ENCODE results near the gene MT2A.

The MT2A gene

DNA sequence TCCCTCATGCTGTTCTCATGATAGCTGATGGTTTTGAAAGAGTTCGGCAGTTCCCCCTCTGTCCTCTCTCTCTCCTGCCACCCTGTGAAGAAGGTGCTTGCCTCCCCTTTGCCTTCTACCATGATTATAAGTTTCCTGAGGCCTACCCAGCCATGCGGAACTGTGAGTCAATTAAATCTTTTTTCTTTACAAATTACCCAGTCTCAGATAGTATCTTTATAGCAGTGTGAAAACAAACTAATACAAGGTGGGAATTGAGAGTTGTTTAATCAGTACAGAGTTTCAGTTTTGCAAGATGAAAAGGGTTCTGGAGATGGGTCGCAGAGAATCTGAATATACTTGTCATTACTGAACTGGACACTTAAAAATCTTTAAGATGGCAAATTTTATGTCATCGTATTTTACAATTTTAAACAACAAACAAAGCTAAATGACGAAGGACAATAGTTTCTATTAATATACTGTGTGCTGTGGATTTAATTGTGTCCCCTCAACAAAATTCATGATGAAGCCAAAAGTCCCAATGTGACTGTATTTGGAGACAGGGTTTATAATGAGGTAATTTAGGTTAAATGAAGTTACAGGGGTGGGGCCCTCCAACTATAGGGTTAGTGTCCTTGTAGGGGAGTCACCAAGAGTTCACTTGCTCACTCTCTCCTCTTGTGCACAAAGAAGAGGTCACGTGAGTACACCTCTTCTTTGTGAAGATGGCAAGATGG is 14.7 kb upstream of the MT2A start:
- no peak for DNase-seq (ENCODE audit: low read depth, low spot score)
- H3K4me3 ChIP-seq (ENCODE audit: low read length): no peak overlapping the region

DNA sequence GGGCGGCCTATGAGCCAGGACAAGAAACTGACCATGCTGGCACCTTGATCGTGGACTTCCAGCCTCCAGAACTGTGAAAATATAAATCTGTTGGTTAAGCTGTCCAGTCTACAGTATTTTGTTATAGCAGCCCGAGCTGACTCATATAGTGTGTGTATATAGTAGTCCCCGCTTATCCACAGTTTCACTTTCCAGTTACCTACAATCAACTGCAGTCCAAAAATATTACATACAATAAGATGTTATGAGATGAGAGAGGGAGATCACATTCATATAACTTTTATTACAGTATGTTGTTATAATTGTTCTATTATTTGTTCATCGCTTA is 14.1 kb upstream of the MT2A start:
- no peak for DNase-seq (ENCODE audit: low read depth, low spot score)
- H3K4me3 ChIP-seq (ENCODE audit: low read length): no peak overlapping the region

DNA sequence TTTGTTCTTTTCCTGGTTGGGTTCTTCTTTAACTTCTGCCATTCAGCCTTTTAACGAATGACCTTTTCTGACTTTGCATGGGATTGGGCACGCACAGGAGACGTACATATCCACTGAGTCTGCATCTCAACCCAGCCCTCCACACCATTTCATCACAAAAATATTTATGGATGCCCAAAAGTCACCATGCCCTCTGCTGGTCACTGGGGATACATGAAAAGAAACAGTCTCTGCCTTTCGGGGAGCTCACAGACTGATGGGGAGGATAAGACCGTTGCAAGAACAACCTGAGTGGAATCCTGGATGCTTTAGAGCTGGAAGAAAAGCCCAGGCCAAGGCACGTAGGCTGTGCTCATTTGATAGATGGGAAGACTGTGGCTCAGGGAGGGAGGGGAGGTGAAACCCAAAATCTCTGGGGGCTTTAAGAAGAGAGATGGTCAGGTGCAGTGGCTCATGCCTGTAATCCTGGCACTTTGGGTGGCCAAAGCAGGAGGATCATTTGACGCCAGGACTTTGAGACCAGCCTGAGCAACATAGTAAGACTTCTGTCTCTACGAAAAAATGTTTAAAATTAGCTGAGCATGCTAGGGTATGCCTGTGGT is 7.9 kb upstream of the MT2A start:
- H3K4me3 ChIP-seq (ENCODE audit: low read length): no peak overlapping the region
- no peak for DNase-seq (ENCODE audit: low read depth, low spot score)

DNA sequence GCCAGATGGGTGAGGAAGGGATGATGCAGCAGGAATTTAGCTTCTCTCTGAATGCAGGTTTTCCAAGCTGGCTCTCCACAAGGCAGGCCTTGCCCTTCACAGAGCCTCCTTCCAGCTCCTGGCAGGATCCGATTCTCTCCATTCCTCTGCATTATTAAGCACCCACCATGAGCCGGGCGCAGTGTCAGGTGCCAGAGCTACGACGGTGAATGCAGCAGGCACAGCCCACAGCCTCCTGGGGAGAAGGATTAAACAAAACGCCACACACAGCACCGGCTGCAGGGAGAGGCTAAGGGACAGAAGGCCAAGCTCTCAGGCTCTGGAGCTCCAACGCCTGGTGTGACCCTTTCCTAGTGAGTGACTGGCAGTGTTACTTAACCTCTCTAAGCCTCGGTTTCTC is 7.1 kb upstream of the MT2A start:
- H3K4me3 ChIP-seq (ENCODE audit: low read length): no peak overlapping the region
- no peak for DNase-seq (ENCODE audit: low read depth, low spot score)

DNA sequence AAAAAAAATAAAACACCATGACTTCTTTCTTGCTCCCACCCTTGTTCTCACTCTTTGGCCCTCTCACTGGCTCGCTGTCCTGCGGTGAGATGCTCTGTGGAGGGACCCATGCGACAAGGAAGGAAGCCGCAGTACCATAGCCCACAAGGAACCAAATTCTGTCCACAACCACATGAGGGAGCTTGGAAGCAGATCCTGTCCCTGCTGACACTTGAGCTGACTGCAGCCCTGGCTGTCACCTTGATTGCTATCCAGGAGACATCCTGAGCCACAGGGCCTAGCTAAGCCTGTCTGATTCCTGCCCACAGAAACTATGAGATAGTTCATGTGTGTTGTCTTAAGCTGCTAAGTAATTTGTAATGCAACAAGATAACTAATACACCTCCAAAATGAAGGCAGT is 4.8 kb upstream of the MT2A start:
- no peak overlapping the region for H3K4me3 ChIP-seq (ENCODE audit: low read length)
- peak; percentile 40 for DNase-seq (ENCODE audit: low read depth, low spot score)

DNA sequence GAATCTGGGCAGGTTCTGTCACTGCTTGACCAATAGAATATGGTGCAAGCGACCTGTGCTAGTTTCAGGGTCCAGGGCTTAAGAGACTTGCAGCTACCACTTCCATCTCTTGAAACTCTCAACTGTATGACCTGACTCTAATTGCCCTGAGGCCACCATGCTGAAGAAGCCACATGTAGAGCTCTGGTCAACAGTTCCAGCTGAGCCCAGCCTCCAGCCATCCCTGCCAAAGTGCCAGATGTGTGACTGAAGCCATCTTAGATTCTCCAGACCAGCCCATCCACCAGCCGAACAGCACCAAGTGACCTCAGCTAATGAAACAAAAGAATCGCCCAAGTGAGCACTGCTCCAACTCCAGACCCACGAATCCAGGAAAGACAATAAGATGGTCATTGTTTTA is 3.4 kb upstream of the MT2A start:
- no peak for DNase-seq (ENCODE audit: low read depth, low spot score)
- H3K4me3 ChIP-seq (ENCODE audit: low read length): no peak overlapping the region

DNA sequence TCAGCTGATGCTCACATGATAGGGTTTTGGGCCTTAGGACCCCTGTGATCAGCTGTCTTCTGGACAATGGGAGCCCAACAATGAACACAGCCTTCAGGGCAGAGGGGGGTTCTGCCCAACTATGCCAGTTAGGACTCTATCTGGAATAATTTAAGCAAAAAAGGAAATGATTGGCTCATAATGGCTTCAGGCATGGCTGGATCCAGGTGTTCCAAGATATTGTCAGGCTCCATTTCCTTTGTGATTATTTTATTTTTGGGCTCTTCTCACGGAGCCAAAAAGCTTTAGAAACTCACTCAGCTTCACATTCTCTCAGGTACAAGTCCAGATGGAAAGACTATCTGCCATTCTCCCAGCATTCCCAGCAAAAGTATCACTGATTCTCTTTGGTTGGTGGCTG is 2.9 kb upstream of the MT2A start:
- no peak for DNase-seq (ENCODE audit: low read depth, low spot score)
- H3K4me3 ChIP-seq (ENCODE audit: low read length): no peak overlapping the region

DNA sequence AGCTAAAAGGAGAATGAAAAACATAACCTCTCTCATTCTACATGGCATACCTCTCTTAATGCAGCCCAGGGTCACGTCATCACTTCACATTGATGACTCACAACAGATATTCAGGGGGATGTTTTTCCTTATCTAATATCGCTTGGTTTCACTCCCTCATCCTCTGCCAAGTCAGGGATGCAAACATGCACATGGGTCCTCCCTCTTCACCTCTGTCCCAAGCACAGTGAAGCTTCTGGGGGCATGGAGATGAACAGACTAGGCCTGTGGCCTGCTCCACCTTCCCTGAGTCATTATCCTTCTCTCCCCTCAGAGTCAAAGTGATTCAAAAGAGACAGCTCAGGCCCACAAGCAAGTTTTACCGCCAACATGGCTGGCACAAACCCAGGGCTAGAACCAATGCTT is 2.3 kb upstream of the MT2A start:
- no peak overlapping the region for H3K4me3 ChIP-seq (ENCODE audit: low read length)
- DNase-seq (ENCODE audit: low read depth, low spot score): no peak

DNA sequence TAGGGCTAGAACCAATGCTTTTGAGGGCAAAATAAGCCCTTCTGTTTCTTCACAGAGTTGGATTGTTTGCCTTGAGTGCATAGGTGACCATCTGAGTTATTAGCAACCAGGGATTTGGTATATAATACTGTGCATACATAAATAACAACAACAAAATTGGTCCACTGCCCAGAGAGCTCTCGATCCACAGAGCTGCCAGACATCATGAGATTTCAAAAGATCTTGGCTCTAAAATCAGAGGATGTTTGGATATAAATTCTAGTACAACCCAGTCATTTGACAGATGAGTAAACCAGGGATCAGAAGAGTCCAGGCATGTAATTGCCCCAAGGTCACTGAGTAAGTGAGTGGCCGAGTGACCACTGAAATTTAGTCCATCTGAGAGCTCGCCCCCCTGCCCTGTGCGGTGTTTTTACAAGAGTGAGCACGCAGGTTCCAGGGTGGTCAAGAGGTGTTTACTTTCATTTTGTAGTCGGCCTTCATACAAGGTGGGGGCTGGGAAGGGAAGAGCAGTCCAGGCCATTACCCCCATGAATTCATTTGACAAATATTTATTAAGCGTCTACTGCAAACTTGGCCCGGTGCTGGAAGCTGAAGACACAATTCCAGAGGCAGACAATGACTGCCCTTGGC is 1.8 kb upstream of the MT2A start:
- DNase-seq (ENCODE audit: low read depth, low spot score): no peak
- no peak overlapping the region for H3K4me3 ChIP-seq (ENCODE audit: low read length)

DNA sequence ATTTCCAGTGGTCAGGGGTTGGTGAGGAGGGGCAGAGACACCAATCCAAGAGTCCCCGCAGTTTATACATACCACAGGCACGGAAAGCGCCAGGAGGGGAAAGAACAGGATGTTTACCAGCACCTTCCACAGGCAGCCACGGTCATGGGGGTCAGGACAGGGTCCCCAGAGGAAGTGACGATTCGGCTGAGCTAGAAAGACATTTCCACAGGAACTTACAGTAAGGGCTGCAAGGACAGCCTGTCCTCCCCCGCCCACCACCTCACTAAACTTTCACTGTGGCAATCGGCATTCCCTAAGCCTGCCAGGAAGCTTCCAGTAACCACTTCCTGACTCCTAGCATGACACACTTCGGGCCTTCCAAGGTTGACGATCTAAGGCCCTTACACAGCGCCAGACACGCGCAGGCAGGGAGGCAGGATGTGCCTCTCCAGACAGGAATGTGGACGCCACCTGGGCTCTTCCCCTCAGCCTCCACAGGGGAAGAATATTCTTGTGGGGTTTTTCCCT is 1.2 kb upstream of the MT2A start:
- no peak for DNase-seq (ENCODE audit: low read depth, low spot score)
- no peak overlapping the region for H3K4me3 ChIP-seq (ENCODE audit: low read length)

DNA sequence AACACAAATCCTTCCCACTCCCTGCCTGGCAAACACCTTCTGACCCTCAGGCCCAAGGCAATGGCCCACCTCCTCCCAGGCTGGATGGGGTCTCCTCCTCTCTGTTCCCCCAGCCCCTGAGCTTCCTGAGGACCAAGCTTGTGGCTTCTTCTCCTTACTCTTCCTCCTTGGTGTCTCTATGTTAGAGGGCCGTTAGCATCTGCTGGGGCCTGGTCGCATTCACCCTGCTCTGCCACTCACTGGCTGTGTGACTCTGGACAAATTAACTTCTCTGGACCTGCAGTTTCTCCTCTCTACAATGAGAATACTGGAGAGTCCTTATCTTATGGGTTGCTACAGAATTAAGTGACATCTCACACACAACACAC is 725 bp upstream of the MT2A start:
- peak overlapping the region; percentile 84 for H3K4me3 ChIP-seq (ENCODE audit: low read length)
- no peak for DNase-seq (ENCODE audit: low read depth, low spot score)

DNA sequence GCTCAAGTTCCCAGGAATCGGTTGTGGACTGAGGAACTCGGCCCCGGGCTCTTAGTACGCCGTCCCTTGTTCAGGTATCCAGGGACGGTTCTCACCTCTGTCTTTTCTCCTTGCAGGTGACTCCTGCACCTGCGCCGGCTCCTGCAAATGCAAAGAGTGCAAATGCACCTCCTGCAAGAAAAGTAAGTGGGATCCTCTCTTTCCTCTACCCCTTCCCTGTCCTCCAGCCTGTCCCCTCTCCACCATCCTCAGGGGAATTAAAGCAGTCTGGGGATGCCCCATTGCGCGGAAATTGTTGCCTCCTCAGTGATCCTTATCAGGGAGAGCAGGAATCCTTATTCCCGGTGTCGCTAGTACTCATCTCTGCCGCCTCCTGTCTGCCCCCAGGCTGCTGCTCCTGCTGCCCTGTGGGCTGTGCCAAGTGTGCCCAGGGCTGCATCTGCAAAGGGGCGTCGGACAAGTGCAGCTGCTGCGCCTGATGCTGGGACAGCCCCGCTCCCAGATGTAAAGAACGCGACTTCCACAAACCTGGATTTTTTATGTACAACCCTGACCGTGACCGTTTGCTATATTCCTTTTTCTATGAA is 585 bp downstream of the MT2A start:
- peak overlapping the region; percentile 84 for H3K4me3 ChIP-seq (ENCODE audit: low read length)
- DNase-seq (ENCODE audit: low read depth, low spot score): no peak

DNA sequence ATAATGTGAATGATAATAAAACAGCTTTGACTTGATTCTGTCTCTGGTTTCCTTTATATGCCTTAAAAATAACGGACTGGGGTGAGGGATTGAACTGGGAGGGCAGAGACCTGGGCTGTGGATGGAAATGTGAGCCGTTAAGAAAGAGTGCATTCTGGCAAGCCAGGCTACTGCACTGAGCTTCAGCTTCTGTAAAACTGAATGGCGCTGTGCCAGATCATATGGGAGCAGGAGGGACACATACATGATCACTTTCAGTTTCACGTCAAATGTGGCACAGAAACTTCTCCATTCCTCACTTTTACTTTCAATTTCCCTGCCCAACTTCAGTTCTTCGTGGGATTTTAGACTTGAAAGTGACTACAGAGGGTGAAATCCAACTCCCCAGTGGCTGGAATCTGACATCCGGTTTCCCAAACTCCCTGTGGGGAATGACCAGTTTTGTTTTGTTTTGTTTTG is 1.1 kb downstream of the MT2A start:
- DNase-seq (ENCODE audit: low read depth, low spot score): peak; percentile 77
- H3K4me3 ChIP-seq (ENCODE audit: low read length): peak overlapping the region; percentile 84

DNA sequence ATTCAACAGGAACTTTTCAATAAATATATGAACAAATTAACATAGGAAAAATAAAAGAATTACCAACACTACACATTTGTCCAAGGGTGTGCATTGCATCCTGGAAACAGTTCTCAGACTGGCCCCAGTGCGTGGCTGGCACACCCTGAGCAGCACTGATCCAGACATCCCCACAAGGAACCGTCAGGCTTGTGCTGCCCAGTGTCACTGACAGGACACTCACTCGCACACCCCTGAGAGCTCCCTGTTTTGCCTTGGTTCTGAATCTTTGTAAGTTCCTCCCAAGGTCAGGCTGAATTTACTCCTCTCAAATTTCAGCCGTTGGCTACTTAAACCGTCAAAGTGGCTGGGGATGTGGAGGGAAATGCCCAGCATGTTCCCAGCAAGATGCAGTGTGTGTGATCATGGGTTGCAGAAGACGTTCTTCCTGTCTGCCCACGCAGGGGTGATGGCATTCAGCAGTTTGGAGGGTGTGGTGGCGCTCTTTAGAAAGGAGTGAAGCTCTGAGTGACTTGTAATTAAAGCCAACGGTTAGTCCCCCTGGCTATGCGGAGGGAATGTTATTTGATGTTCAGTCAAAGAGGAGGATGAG is 1.7 kb downstream of the MT2A start:
- H3K4me3 ChIP-seq (ENCODE audit: low read length): peak overlapping the region; percentile 84
- DNase-seq (ENCODE audit: low read depth, low spot score): peak; percentile 37

DNA sequence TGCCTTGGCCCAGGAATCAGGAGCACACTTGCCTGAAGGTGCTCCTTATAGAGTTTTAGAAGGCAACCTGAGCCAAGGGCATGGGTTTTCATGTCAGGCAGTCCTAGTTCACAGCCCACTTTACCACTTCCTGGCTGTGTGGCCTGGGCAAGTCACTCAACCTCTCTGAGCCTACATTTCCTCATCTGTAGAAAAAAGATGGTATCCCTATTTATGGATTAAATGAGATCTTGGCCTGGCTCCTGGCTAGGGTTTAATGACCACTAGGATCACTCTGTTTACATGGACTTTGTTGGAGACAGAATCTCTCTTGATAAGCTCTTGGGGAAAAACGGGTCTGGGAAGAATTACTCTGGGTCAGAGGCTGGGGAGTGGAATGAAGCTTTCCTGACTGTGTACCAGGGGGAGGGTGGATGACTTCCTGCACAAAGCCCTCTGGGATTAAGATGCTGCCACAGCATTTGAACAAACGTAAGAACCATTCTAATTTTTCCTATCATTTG is 2.3 kb downstream of the MT2A start:
- DNase-seq (ENCODE audit: low read depth, low spot score): peak; percentile 37
- H3K4me3 ChIP-seq (ENCODE audit: low read length): no peak overlapping the region

DNA sequence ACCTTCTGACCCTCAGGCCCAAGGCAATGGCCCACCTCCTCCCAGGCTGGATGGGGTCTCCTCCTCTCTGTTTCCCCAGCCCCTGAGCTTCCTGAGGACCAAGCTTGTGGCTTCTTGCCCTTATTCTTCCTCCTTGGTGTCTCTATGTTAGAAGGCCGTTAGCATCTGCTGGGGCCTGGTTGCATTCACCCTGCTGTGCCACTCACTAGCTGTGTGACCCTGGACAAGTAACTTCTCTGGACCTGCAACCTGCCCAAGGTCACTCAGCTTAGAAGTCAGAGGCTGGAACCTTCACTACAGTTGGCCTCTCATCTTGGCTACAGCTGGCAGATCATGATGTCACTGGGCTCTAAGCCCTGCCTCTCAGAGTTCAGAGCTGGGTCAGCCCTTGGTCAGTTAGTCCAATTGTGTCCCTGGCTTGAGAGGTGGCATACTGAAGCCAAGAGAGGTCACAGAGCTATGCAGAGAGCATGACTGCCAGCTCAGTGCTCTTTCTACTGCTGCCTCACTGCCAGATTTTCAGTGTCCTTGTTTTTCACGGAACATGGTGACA is 3.0 kb downstream of the MT2A start:
- H3K4me3 ChIP-seq (ENCODE audit: low read length): no peak overlapping the region
- no peak for DNase-seq (ENCODE audit: low read depth, low spot score)

DNA sequence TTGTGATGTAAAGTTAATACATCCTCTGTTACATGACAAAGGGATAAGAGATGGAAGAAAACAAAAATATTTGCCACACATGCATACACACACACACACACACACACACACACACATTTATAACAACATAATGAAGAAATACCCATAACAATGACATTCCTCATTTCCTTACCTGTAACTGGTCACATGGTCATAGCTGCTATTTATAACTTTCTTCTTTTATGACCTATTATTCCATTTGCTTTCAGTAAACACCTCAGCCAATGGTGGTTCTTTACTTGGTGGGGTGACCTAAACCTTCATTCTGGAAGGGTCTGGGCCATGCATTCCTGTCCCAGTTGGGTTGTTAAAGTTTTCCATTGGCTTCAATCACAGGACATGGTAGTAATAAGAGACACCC is 5.3 kb downstream of the MT2A start:
- DNase-seq (ENCODE audit: low read depth, low spot score): no peak
- no peak overlapping the region for H3K4me3 ChIP-seq (ENCODE audit: low read length)

DNA sequence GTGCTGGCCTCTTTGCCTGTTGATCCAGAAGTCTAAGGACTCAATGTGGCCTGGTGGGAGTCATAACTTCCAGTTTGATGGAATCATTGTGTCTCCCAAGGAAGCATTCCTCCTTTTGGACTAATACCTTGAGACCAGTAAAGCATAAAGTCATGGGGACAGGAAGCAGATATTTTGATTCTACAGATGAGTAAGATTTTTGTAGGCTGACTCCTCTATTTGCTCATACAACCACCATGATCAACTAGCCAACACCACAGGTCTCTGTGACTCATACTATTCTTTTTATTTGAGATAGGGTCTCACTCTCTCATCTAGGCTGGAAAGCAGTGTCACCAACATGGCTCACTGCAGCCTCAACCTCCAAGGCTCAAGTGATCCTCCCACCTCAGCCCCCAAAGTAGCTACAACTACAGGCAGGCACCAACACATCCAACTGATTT is 6.2 kb downstream of the MT2A start:
- no peak overlapping the region for H3K4me3 ChIP-seq (ENCODE audit: low read length)

DNA sequence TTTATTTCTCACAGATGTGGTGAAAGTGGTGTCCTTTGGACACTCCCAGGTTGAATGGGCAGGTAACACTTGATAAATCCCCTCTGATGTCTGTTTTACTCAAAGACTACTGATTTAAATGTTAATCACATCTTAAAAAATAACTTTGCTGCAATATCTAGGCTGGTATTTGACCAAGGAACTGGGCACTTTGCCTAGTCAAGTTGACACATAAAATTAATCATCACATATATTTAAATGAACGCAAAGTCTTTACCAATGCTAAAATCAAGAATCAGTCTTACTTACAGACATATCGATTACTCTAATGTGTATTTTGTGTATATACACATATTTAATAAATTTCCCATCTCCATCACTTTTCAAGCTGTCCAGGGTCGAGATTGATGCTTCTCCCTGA is 7.0 kb downstream of the MT2A start:
- no peak for DNase-seq (ENCODE audit: low read depth, low spot score)

More for the DNA sequence above, 6.2 kb downstream of the MT2A start:
- DNase-seq (ENCODE audit: low read depth, low spot score): no peak

More for the DNA sequence above, 7.0 kb downstream of the MT2A start:
- no peak overlapping the region for H3K4me3 ChIP-seq (ENCODE audit: low read length)

Data from Jurkat, Clone E6-1 (cell line).